Right lobe of liver (tissue), 4 donors: ENCODE data around the gene TIAL1.
"Not testable (repeated sequence)": the region's sequence is repeated elsewhere in the genome, so short reads cannot be mapped to it uniquely, and the experiment has no call there.

Experiments
- CTCF ChIP-seq, 4 donors: fragments of 200-600 bp in 3 of 4; fragments of 450-650 bp in 1 of 4; IDR thresholded peaks; one replicate each; pipeline versions ENCODE4 v1.5.1 to v1.8.0; 2016 to 2022; ENCODE audit warnings: antibody characterized with exemption in 4 of 4, mild to moderate bottlenecking in 2 of 4
- POLR2A ChIP-seq: fragments of 450-650 bp; IDR thresholded peaks from one replicate; pipeline ENCODE4 v1.6.1; 2017; ENCODE audit warnings: antibody characterized with exemption, mild to moderate bottlenecking
- donor health status: DM: no; HTN: no; CAD: no.
- donor health status: DM: no; HTN: no; CAD: no.
- donor health status: DM: no; HTN: yes; CAD: no.

- not testable (repeated sequence) for TF ChIP-seq CTCF (IDR thresholded peaks at IDR 0.05); POLR2A
Observed at GRCh38 chr10:119559511-119559910, 37.3 kb downstream of the TIAL1 start.
